Activated naive CD4-positive, alpha-beta T cell treated with anti-CD3 and anti-CD28 coated beads, Interleukin-2, amount 50 U/mL, for 24 hours (primary cell): ENCODE measurements around the gene NTSR1.

Source experiments
- H3K27ac Mint-ChIP-seq: one replicate; pipeline ENCODE4 v1.8.0; 2021; ENCODE audit warnings: mild to moderate bottlenecking, mixed read lengths
- H3K27me3 Mint-ChIP-seq: one replicate; pipeline ENCODE4 v1.8.0; 2021; ENCODE audit warnings: mixed read lengths
- H3K36me3 Mint-ChIP-seq: one replicate; pipeline ENCODE4 v1.8.0; 2021; ENCODE audit warnings: mixed read lengths
- H3K4me1 Mint-ChIP-seq: one replicate; pipeline ENCODE4 v1.8.0; 2021; ENCODE audit warnings: mixed read lengths
- H3K4me3 Mint-ChIP-seq: one replicate; pipeline ENCODE4 v1.8.0; 2021; ENCODE audit warnings: mild to moderate bottlenecking, mixed read lengths
- H3K9me3 Mint-ChIP-seq: one replicate; pipeline ENCODE4 v1.8.0; 2021; ENCODE audit warnings: mixed read lengths

The NTSR1 gene

DNA sequence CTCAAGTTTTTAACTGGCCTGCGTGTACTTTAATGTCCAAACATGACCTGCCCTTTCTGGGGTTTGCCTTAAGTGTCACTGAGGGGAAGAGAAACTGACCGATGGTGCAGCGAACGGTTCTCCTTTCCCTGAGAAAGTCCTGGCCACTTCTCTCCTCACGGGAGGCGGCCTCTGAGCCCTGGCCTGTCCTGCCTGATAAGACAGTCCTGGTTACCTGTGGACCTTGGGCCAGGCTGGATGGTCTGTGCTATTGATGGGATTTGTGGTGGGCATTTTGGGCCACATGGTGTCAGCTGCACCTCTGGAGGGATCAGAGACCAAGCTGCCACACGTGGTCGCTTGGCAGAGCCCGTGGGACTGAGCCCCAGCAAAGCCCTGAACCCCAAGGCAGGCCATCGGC is 11.6 kb upstream of the NTSR1 start:
- Mint-ChIP-seq H3K4me3 (no peak overlapping the region), H3K27ac (no peak overlapping the region), H3K36me3 (no peaks in the 10 kb centered on the region), H3K4me1 (no peaks in the 10 kb centered on the region), H3K27me3 (no peaks in the 10 kb centered on the region), H3K9me3 (no peaks in the 10 kb centered on the region)

DNA sequence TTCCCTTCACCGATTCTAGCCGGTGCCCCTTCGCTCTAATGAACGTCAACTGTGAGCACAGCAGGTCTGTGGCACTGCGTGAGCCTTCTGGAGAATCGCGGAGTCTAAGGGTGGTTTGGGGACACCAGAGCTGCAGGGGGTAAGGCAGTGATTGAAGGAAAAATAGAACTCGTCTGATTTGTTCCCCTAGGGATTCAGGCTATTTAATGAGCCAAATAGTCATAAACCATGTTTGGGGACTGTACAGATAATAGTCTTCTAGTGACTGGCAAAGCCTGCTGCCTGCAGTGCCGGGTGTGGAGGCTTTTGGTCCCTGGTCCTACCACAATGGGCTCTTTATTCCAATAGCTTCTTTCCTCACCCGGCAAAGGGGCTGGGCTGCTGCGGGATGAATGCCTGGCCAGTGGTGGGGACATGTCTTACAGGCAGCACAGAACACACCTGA is 11.1 kb upstream of the NTSR1 start:
- Mint-ChIP-seq H3K27me3 (no peaks in the 10 kb centered on the region), H3K27ac (no peak overlapping the region), H3K36me3 (no peaks in the 10 kb centered on the region), H3K4me1 (no peaks in the 10 kb centered on the region), H3K4me3 (no peak overlapping the region), H3K9me3 (no peaks in the 10 kb centered on the region)

DNA sequence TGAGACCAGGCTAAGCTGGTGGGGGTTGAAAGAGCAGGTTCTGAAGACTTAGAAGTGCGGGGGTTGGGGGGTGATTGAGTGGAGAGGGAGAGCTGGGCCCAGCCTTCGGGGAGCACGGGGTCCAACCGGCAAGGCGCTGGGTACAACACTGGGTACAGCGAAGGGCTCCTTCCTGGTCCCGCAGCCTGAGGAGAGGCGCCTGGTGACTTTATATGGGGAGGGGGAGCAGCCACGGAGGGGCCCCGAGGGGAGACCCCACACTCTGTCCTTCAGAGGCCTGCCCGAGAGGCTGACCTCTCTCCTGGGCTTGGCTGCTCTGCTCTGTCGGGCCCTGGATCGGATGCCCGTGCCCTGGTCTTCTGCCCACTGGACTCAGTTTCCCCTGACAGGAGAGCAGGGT is 10.4 kb upstream of the NTSR1 start:
- Mint-ChIP-seq H3K9me3 (no peaks in the 10 kb centered on the region), H3K4me1 (no peaks in the 10 kb centered on the region), H3K36me3 (no peaks in the 10 kb centered on the region), H3K27me3 (no peaks in the 10 kb centered on the region), H3K27ac (no peak overlapping the region), H3K4me3 (no peak overlapping the region)

DNA sequence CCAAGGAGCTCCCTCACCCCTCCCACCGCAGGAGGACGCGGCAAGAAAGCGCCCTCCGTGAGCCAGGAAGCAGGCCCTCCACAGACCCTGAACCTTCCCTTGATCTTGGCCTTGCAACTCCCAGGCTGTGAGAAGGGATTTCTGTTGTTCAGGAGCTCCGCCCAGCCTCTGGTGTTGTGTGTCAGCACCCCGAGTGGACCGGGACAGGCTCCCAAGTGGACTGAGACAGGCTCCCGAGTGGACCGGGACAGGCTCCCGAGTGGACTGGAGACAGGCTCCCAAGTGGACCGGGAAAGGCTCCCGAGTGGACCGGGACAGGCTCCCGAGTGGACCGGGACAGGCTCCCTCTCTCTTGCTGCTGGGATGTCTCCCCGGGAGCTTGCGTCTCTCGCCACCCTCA is 9.3 kb upstream of the NTSR1 start:
- Mint-ChIP-seq H3K27me3 (no peaks in the 10 kb centered on the region), H3K4me3 (no peak overlapping the region), H3K27ac (no peak overlapping the region), H3K4me1 (peaks cover 4% of the 10 kb centered on the region), H3K36me3 (no peaks in the 10 kb centered on the region), H3K9me3 (no peaks in the 10 kb centered on the region)

DNA sequence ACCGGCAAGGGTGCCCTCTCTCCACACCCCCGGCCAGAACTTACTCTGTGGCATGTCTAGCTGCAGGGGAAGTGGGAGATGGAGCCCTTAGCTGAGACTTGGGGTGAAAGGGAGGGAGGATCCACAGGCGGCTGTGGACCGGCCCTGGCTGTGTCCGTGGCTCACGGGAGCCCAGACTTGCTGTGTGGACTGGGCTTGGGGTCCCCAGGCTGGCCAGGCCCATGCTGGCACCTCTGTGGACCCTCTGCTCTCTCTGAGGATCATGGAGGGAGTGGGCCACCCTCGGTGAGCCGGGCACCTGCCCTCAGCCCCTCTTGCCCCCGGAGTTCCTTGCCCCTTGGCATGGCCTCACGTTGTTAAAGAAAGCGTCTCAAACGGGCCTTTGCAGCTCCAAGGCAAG is 8.9 kb upstream of the NTSR1 start:
- Mint-ChIP-seq H3K27ac (no peak overlapping the region), H3K9me3 (no peaks in the 10 kb centered on the region), H3K27me3 (no peaks in the 10 kb centered on the region), H3K4me1 (peaks cover 4% of the 10 kb centered on the region), H3K36me3 (no peaks in the 10 kb centered on the region), H3K4me3 (no peak overlapping the region)

DNA sequence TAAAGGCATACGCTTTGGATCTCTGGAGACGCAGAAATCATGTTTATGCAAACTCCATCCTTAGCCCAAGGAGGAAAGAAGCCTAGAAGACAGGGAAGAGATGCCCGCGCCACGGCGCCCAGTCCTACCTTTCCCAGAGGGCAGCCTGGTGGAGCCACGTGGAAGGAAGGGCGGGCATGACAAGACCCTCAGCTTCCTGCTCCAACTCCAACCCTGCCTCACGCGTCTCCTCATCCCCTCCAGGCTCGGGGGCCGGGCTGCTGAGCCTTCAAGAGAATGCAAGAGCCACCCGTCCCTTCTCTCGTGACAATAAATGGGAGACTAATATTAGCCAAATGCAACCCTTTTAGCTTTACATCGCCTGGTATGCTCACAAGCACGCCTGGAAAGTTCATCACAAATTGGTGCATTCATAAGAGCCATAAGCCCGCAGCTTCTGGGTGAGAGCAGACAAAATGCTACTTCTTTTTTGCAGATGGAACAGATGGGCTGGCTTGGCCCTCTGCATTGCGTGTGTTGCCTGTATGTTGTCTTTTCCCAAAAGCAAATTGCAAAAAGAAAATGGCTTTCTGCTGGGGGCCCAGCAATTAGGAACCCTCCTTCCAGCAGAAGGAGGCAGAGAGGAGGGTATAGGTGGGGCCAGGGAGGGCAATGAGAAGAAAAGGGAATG is 8.2 kb upstream of the NTSR1 start:
- H3K27me3 Mint-ChIP-seq: no peaks in the 10 kb centered on the region
- no peak overlapping the region for H3K4me3 Mint-ChIP-seq
- no peak overlapping the region for H3K27ac Mint-ChIP-seq
- no peaks in the 10 kb centered on the region for H3K36me3 Mint-ChIP-seq
- peaks cover 4% of the 10 kb centered on the region for H3K4me1 Mint-ChIP-seq
- no peaks in the 10 kb centered on the region for H3K9me3 Mint-ChIP-seq

DNA sequence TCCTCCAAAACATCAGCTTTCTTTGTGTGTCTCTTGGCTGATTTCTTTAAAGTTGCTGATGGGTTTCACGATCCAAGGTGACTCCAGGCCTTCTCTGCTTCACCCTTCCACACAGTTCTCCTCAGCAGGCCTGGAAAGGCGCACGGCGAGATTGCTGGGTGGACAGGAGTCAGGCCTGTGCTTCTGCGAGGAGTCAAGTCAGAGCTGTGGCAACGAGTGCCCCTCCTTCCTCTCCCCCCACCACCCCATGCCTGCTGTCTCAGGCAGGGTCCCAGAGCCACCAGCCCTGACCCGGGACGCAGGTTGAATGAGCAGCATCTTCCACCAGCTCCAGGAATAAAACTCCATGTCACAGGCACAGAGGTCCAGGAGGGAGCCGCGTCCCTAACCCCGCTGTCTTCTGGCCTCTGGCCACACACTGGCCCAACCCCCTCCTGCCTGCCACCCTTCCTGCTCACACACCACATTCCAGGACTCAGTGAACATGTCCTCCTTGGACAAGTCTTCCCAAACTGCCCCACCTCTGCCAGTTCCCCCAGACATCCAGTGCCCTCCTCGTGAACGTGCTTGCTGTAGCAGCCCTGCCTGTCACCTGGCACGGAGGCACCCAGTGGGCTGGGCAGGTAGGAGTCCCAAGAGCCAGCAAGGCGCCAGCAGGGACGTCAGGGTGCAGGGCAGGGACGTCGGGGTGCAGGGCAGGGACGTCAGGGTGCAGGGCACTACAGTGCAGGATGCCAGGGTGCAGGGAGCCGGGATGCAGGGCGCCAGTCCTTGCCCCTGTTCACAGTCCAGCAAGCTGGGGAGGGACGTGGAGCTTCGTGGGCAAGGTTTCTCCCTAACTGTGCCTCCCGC is 7.2 kb upstream of the NTSR1 start:
- Mint-ChIP-seq H3K36me3 (no peaks in the 10 kb centered on the region), H3K27me3 (no peaks in the 10 kb centered on the region), H3K4me1 (peaks cover 4% of the 10 kb centered on the region), H3K27ac (no peak overlapping the region), H3K4me3 (no peak overlapping the region), H3K9me3 (no peaks in the 10 kb centered on the region)

DNA sequence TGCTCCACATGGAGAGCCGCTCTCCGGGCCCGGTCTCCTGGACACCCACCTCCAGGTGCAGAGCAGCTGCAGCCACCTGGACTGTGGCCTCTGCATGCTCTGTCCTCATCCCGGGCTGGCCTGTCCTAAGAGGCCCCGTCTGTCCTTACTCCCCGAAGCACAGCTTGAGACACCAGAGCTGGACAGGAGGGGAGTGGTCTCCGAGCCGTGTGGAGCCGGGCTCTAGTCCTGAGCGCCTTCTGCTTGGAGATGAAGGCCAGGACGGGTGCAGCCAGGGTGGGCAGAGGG is 6.7 kb upstream of the NTSR1 start:
- H3K9me3 Mint-ChIP-seq: no peaks in the 10 kb centered on the region
- H3K27ac Mint-ChIP-seq: no peak overlapping the region
- no peak overlapping the region for H3K4me3 Mint-ChIP-seq
- no peaks in the 10 kb centered on the region for H3K36me3 Mint-ChIP-seq
- peaks cover 2% of the 10 kb centered on the region for H3K27me3 Mint-ChIP-seq
- H3K4me1 Mint-ChIP-seq: peaks cover 4% of the 10 kb centered on the region

DNA sequence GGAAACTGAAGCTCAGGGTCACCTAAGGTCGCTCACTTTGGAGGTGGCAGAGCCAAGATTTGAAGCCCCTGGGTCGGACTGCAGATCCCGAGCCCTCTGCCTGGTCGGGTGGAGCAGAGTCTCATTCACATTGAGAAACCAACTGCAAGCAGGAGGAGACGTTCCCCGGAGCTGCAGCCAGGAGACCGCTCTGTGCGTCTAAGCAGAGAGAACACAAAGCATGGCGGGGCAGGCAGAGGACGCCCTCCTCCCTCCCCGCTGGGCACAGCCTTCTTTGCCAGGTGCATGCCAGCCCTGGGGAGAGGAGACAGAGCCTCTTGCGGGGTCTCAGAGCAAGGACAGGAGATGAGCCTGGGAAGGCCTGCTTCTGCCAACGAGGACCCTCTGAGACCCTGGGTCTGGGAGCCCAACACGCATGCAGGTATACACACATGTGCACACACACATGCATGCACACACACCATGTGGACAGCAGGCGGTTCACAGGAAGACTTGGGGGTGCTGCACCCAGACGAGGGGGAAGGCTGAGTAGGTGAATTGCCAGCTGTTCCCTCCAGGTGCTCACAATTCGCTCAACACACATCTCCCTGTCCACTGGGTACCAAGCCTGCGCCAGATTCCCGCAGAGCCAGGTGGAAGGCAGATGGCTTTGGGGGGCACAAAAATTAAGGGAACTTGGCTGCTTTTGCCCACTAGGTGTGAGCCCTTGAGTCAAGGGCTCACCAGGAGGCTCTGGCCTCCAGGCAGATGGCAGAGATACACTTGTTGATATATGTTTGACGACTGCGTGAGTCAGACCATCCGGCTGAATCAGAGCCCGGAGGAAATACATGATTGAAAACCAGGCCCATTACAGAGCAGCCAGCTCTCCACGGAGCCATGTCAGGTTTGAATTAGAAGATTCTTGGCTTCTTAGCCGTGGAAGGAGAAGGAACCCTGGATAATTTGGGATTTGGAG is 5.5 kb upstream of the NTSR1 start:
- H3K36me3 Mint-ChIP-seq: no peaks in the 10 kb centered on the region
- no peak overlapping the region for H3K27ac Mint-ChIP-seq
- H3K4me3 Mint-ChIP-seq: no peak overlapping the region
- H3K9me3 Mint-ChIP-seq: no peaks in the 10 kb centered on the region
- peaks cover 4% of the 10 kb centered on the region for H3K4me1 Mint-ChIP-seq
- peaks cover 6% of the 10 kb centered on the region for H3K27me3 Mint-ChIP-seq

DNA sequence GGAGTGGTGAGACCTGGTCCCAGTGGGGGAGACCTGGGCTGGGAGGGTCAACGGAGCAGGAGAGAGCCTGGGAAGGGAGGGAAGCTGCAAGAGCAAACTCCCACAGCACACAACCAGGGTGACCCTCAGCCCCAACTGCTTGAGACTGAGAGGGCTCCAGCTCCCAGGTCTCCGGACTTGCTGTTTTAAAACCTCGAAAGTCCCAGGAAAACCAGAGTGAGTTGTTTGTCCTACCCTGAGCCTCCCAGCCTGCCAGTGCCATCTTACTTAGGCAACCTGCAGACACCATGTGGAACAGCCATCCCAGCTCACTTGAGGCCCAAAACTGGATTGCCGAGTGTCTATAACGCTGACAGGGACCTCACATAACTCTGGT is 4.8 kb upstream of the NTSR1 start:
- no peak overlapping the region for H3K27ac Mint-ChIP-seq
- H3K4me3 Mint-ChIP-seq: no peak overlapping the region
- H3K4me1 Mint-ChIP-seq: peaks cover 4% of the 10 kb centered on the region
- peaks cover 6% of the 10 kb centered on the region for H3K27me3 Mint-ChIP-seq
- no peaks in the 10 kb centered on the region for H3K36me3 Mint-ChIP-seq
- no peaks in the 10 kb centered on the region for H3K9me3 Mint-ChIP-seq

DNA sequence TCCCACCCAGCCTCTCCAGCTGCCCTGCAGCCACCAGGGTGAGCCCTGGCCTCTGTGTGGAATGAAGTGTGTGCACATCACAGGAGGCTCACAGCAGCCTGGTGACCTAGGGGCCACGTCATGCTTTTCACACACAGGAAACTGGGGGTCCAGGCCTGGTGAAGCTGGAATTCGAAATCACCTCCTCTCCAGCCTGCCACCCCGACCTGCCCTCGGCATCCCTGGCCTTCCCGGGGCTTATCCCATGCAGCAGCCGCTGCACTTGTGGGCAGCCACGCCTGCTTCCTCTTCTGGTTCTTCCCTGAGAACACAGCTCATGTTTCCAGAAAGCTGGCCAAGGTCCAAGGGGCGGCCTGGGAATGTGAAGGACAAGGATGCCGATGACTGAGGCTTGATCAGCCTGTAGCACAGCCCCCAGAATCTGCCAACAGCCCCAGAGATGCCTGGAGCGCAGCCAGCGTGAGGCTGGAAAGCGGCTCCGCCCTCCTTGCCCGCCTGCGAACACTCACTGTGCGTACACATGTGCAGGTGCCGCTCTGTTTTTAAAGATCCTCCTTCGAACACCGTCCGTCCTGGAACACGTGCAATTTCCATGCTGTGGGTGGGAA is 4.2 kb upstream of the NTSR1 start:
- no peak overlapping the region for H3K27ac Mint-ChIP-seq
- peaks cover 6% of the 10 kb centered on the region for H3K27me3 Mint-ChIP-seq
- peaks cover 4% of the 10 kb centered on the region for H3K4me1 Mint-ChIP-seq
- H3K4me3 Mint-ChIP-seq: no peak overlapping the region
- H3K36me3 Mint-ChIP-seq: no peaks in the 10 kb centered on the region
- H3K9me3 Mint-ChIP-seq: no peaks in the 10 kb centered on the region

DNA sequence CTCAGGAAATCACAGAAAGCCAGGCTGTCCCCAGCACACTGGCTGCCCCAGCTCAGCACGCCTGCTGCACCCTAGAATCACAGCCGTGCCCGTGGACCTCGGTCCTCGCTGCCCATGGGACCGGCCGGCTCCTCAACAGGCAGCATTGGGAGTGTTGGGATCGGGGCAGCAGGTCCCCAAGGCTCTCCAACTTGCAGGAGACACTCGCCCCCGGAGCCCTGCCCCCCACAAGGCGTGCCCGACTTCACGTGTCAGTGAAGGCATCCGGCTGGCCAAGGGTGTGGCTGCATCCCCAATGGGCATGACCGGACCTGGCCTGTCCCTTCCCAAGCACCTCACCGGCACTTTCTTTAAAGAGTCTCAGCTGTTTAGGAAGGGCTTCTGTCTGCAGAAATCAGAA is 3.0 kb upstream of the NTSR1 start:
- H3K36me3 Mint-ChIP-seq: no peaks in the 10 kb centered on the region
- H3K4me3 Mint-ChIP-seq: no peak overlapping the region
- H3K27me3 Mint-ChIP-seq: peaks cover 13% of the 10 kb centered on the region
- H3K4me1 Mint-ChIP-seq: peaks cover 4% of the 10 kb centered on the region
- H3K27ac Mint-ChIP-seq: no peak overlapping the region
- no peaks in the 10 kb centered on the region for H3K9me3 Mint-ChIP-seq

DNA sequence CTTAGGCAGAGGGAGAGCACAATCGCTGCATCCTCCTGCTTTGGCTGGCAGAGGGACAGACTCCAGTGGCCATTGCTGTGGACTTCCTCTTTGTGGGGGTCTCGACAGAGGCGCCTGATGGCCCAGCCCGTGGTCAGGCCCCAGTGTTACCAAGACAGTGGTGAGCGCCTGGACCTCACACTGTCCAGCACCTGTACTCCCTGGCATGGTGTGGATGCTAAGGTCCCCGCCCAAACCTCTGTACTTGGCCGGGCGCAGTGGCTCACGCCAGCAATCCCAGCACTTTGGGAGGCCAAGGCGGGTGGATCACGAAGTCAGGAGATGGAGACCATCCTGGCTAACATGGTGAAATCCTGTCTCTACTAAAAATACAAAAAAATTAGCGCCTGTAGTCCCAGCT is 2.3 kb upstream of the NTSR1 start:
- Mint-ChIP-seq H3K36me3 (no peaks in the 10 kb centered on the region), H3K4me3 (no peak overlapping the region), H3K9me3 (no peaks in the 10 kb centered on the region), H3K27ac (no peak overlapping the region), H3K4me1 (peaks cover 4% of the 10 kb centered on the region), H3K27me3 (peaks cover 13% of the 10 kb centered on the region)

DNA sequence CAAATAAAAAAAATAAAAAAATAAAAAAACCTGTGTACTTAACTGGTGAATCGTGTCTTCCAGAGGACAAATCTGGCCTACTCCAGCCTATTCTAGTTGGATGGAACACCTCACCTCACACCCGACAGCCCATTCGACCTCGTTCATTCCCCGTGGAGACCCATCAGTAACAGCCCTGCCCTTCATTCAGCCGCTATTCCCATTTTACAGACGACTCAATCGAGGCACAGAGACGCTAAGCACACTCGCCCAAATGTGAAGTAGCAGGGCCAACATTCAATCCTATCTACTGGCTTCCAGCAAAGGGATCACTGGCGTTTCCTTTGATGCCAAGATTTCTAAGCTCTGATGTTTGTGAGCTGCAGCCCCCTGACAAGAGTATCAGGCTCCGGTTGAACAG is 1.8 kb upstream of the NTSR1 start:
- Mint-ChIP-seq H3K4me1 (peaks cover 4% of the 10 kb centered on the region), H3K27ac (no peak overlapping the region), H3K4me3 (no peak overlapping the region), H3K36me3 (no peaks in the 10 kb centered on the region), H3K9me3 (no peaks in the 10 kb centered on the region), H3K27me3 (peaks cover 13% of the 10 kb centered on the region)

DNA sequence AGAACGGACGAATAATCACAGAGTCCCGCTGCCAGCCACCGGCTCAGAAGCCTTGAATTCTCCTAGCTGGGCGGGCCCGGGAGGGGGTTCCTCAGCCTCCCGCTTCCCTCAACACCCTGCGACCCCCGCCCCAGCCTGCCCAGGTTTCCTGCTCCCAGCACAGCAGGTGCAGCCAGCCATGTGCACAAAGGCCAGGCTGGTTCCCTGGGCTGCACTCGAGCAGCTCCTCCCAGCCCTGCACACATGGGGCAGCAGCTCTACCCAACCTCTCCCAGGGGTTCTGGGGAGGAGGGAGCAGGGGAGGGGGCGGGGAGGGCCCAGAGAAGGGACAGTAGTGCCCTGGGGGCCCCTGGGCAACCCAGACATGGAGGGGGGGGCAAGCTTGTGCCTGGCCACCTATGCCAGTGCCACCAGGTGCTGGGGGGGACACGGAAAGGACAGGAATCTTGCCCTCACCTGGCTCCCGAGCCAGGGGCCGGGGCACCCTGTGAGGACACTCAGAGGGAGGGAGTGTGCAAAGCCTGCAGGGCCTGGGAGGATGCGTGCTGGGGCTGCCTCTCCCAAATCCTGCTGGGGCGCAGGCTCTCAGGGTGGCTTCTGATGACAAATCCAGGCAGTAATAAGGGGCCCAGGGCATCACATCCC is 1.2 kb upstream of the NTSR1 start:
- H3K4me1 Mint-ChIP-seq: peaks cover 4% of the 10 kb centered on the region

More for the DNA sequence above, 1.2 kb upstream of the NTSR1 start:
- H3K9me3 Mint-ChIP-seq: no peaks in the 10 kb centered on the region
- no peak overlapping the region for H3K4me3 Mint-ChIP-seq
- H3K36me3 Mint-ChIP-seq: no peaks in the 10 kb centered on the region
- peaks cover 13% of the 10 kb centered on the region for H3K27me3 Mint-ChIP-seq
- no peak overlapping the region for H3K27ac Mint-ChIP-seq
